Keratinocyte (primary cell): ENCODE results near the gene KRT9.

Experiments
- EZH2 ChIP-seq: IDR thresholded peaks from one replicate; pipeline ENCODE4 v1.6.1; 2012; ENCODE audit warnings: inconsistent platforms, mild to moderate bottlenecking, low read length, moderate library complexity
- TF ChIP-seq, protein P1 (sequence below), 3 experiments: IDR thresholded peaks in 1 of 3; conservative IDR thresholded peaks in 1 of 3; optimal IDR thresholded peaks in 1 of 3; 2 replicates in 2 of 3; 3 replicates in 1 of 3; pipeline versions ENCODE3 to v1.5.1; 2011; ENCODE audit warnings: low read length in 3 of 3, mild to moderate bottlenecking in 3 of 3, moderate library complexity in 2 of 3, control low read depth in 1 of 3, inconsistent platforms in 1 of 3; ENCODE audit not compliant: insufficient read depth in 2 of 3; ENCODE audit errors: extremely low read depth in 1 of 3

DNA sequence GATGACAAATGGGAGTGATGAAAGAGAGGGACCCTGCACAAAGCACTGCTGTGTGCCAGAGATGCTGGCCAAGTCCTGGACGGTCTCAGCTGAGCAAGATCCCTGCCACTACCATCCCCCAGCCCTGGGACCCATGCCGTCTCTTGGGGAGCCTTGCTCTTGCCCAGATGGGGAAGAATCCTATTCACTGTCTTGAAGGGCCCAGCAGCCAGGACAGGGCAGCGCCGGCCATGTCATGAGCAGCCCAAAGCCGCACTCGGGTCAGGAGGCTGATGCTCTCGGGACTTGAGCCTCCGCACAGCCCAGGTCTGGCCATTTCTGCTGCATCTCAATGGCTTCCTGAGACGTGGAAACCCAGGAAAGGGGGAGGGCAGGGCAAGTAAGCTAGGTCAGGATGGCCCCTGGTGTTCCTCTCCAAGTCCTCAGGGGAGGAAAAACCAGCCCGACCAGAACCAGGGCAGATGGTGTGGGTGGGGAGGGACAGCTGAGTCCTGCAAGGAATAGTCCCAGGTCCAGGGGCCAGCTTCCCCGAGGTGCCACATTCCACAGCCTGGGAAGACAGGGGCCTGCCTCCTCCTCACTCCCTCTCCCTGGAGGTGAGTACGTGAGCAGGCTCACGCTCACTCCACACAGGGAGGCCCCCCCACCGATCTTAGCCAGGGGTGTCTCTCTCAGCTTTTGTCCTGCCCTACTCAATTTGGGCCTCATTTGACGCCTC, 35.9 kb downstream of the KRT9 start:
- TF ChIP-seq, protein P1, sequence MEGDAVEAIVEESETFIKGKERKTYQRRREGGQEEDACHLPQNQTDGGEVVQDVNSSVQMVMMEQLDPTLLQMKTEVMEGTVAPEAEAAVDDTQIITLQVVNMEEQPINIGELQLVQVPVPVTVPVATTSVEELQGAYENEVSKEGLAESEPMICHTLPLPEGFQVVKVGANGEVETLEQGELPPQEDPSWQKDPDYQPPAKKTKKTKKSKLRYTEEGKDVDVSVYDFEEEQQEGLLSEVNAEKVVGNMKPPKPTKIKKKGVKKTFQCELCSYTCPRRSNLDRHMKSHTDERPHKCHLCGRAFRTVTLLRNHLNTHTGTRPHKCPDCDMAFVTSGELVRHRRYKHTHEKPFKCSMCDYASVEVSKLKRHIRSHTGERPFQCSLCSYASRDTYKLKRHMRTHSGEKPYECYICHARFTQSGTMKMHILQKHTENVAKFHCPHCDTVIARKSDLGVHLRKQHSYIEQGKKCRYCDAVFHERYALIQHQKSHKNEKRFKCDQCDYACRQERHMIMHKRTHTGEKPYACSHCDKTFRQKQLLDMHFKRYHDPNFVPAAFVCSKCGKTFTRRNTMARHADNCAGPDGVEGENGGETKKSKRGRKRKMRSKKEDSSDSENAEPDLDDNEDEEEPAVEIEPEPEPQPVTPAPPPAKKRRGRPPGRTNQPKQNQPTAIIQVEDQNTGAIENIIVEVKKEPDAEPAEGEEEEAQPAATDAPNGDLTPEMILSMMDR (optimal IDR thresholded peaks at IDR 0.05 in 1 of 3, IDR thresholded peaks at IDR 0.05 in 1 of 3, conservative IDR thresholded peaks at IDR 0.05 in 1 of 3; ENCODE audit: extremely low read depth in 1 of 3, insufficient read depth in 2 of 3, low read length in 3 of 3), result no peak
- no peak for TF ChIP-seq EZH2
